ENCODE results near the gene SCML2. TPM values are rescaled to one million over a fixed set of nuclear protein-coding genes. Genes with fewer than 3 reads are reported as not detected.

Gene SCML2
- total and polyA plus RNA-seq, 2 of the 8 experiments (the other 6 are each of a cell fraction or from before 2014, with no cell fraction given): 14.6 to 18.9 TPM

DNA sequence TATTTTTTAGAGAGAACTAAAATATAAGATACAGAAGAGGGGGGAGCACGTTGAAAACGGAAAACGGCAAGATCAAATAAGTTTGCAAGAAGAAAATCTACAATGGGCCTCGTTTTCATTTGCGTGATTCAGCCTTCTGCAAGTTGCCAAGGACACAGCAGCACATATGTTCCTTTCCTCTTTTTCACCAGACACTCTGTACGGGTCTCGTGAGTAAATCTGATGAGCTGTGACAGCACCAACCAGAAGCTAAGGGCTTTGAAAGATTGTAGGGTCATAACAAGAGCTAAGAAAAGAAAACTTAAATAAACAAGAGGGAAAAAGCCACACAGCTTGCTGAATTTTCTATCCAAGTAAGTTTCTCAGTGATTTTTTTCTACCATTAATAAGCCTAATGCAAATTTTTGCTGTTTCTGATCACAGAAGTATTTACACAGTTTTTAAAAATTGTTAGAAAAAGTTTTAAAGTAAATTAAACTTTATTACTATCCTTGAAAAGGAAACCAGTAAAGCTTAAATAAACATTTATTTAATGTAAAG is 63.4 kb downstream of the SCML2 start:
- H3K27me3 ChIP-seq (replicated peaks in 1 of 4; ENCODE audit: control insufficient read depth in 3 of 4, extremely low read depth in 1 of 4, insufficient read depth in 3 of 4, low read length in 3 of 4): no peaks in the 10 kb centered on the region
- no peak for DNase-seq (ENCODE audit: low read depth in 1 of 2, low spot score in 2 of 2)
- H2BK12ac ChIP-seq (ENCODE audit: low read depth, low read length): no peak overlapping the region
- no peak overlapping the region for H2BK5ac ChIP-seq (ENCODE audit: low read depth, low read length)
- H3K9ac ChIP-seq (replicated peaks in 1 of 4; ENCODE audit: extremely low read depth in 1 of 4, low read depth in 3 of 4, low read length in 3 of 4): no peak overlapping the region
- no peaks in the 10 kb centered on the region for H3K79me2 ChIP-seq (ENCODE audit: control insufficient read depth in 1 of 2, insufficient read depth in 2 of 2, low read length in 2 of 2)
- H3K9me3 ChIP-seq (ENCODE audit: insufficient read depth in 2 of 2, low read depth in 1 of 2, low read length in 1 of 2): no peaks in the 10 kb centered on the region
- no peak overlapping the region for H3K14ac ChIP-seq (ENCODE audit: insufficient read length)
- H4K20me1 ChIP-seq (replicated peaks in 1 of 2; ENCODE audit: control insufficient read depth in 1 of 2, insufficient read depth in 2 of 2, low read length in 2 of 2): peaks cover 0 to 2% of the 10 kb centered on the region in 2 experiments
- no peak overlapping the region for H2AFZ ChIP-seq (ENCODE audit: low read length)
- no peak overlapping the region for H4K5ac ChIP-seq (ENCODE audit: insufficient read length, low read depth, low read length)
- H2BK20ac ChIP-seq (ENCODE audit: low read length): no peak overlapping the region
- no peak overlapping the region for H3K4ac ChIP-seq (replicated peaks; ENCODE audit: insufficient read length, low read depth, low read length)
- H3K23me2 ChIP-seq (ENCODE audit: low read depth, low read length): no peaks in the 10 kb centered on the region
- no peak for FAIRE-seq
- 77% methylated on average over 6 of the region's 7 CpGs; no CpG with 5 or more reads in 1 of the 2 experiments for WGBS, 2 experiments (ENCODE audit: extremely low coverage in 1 of 2, insufficient coverage in 1 of 2, insufficient read length in 1 of 2, insufficient replicate concordance in 2 of 2, low coverage in 1 of 2, low lambda C conversion rate in 2 of 2, missing lambda C conversion rate in 1 of 2)
- no peak overlapping the region for H3K56ac ChIP-seq (replicated peaks; ENCODE audit: insufficient read length, low read depth, low read length)
- no peak overlapping the region for H3K27ac ChIP-seq (ENCODE audit: low read depth, low read length)
- no peak overlapping the region for H4K91ac ChIP-seq (replicated peaks; ENCODE audit: insufficient read length, low read length)
- POLR2A ChIA-PET (ENCODE audit: partially characterized antibody): no interaction called here
- H2BK120ac ChIP-seq (replicated peaks; ENCODE audit: low read depth, low read length): no peak overlapping the region
- H3K4me3 ChIP-seq (ENCODE audit: extremely low read depth in 1 of 4, insufficient read depth in 2 of 4, low read depth in 3 of 4, low read length in 4 of 4): no peak overlapping the region
- CTCF ChIA-PET (ENCODE audit: partially characterized antibody): no interaction called here
- no peak overlapping the region for H2AK5ac ChIP-seq (ENCODE audit: low read depth, low read length)
- no peaks in the 10 kb centered on the region for H3K79me1 ChIP-seq (ENCODE audit: low read depth, low read length)
- H4K8ac ChIP-seq (ENCODE audit: extremely low read depth, insufficient read depth, low read length): no peak overlapping the region
- no peak overlapping the region for H3K4me2 ChIP-seq (ENCODE audit: insufficient read depth in 1 of 2, low read depth in 2 of 2, low read length in 2 of 2)
- H2BK15ac ChIP-seq (ENCODE audit: low read length): no peak overlapping the region
- H3K23ac ChIP-seq (ENCODE audit: insufficient read length): no peak overlapping the region
- H3K4me1 ChIP-seq (replicated peaks in 1 of 4; ENCODE audit: control insufficient read depth in 3 of 4, insufficient read depth in 4 of 4, low read length in 3 of 4): peaks cover 2 to 8% (median 6%) of the 10 kb centered on the region in 4 experiments; a peak in 4 of 7 replicates
- no peaks in the 10 kb centered on the region for H3K36me3 ChIP-seq (ENCODE audit: control insufficient read depth in 2 of 4, insufficient read depth in 4 of 4, low read length in 3 of 4)
- no peak overlapping the region for H3K18ac ChIP-seq (ENCODE audit: extremely low read depth, low read length)
- TF ChIP-seq BRCA1 (IDR thresholded peaks at IDR 0.05; ENCODE audit: low read depth, low read length) (no peak), SP2 (IDR thresholded peaks at IDR 0.05; ENCODE audit: low read length) (no peak), KDM5A (IDR thresholded peaks at IDR 0.05; ENCODE audit: low read length) (no peak), MAFK (IDR thresholded peaks at IDR 0.05; ENCODE audit: low read depth, low read length) (no peak), JUN (IDR thresholded peaks at IDR 0.05; ENCODE audit: low read depth, low read length) (no peak), SIN3A (conservative IDR thresholded peaks at IDR 0.05 in 1 of 2, IDR thresholded peaks at IDR 0.05 in 1 of 2; ENCODE audit: low read depth in 1 of 2, low read length in 2 of 2) (no peak), POLR2AphosphoS5 (IDR thresholded peaks at IDR 0.05; ENCODE audit: low read depth, low read length) (no peak), SP1 (IDR thresholded peaks at IDR 0.05; ENCODE audit: low read depth, low read length) (no peak), NANOG (IDR thresholded peaks at IDR 0.05; ENCODE audit: insufficient read depth, low read depth, low read length, poor library complexity, severe bottlenecking) (no peak), POLR2A (IDR thresholded peaks at IDR 0.05; ENCODE audit: control extremely low read depth in 1 of 2, low read depth in 2 of 2, low read length in 2 of 2) (no peak), RNF2 (IDR thresholded peaks at IDR 0.05; ENCODE audit: borderline replicate concordance, low read depth, low read length, missing control alignments, poor library complexity, severe bottlenecking) (no peak), CHD2 (IDR thresholded peaks at IDR 0.05; ENCODE audit: low read length) (no peak)
- TF ChIP-seq, protein P1, sequence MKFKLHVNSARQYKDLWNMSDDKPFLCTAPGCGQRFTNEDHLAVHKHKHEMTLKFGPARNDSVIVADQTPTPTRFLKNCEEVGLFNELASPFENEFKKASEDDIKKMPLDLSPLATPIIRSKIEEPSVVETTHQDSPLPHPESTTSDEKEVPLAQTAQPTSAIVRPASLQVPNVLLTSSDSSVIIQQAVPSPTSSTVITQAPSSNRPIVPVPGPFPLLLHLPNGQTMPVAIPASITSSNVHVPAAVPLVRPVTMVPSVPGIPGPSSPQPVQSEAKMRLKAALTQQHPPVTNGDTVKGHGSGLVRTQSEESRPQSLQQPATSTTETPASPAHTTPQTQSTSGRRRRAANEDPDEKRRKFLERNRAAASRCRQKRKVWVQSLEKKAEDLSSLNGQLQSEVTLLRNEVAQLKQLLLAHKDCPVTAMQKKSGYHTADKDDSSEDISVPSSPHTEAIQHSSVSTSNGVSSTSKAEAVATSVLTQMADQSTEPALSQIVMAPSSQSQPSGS (IDR thresholded peaks at IDR 0.05; ENCODE audit: low read length): no peak
